GM12872 (cell line): ENCODE results near the gene ACYP1.

ENCODE experiments used
- CTCF ChIP-seq: IDR thresholded peaks from 3 replicates; pipeline ENCODE4 v1.5.1; 2011; ENCODE audit warnings: low read depth, mild to moderate bottlenecking, low read length, moderate library complexity; ENCODE audit not compliant: insufficient read depth

ACYP1 gene

DNA sequence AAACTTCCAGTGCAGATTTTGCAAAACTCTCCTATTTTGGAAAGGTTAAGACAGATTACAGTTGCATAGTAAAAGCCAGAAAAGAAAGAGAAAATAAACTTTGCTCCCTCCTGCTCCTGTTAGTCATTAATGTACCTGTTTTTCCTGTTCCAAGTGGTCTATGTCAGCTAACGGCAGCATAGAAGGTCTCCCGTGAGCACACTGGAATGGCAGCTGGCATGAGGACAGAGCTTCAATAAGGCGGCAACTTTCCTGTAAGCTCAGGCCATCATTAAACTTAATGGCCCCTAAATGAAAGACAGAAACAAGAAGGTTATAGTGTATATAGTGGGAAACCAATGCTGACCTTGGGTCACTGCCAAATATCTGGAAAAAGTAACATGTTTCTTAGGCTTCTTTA lies 45.1 kb downstream of the ACYP1 start:
- TF ChIP-seq CTCF, result no peak

DNA sequence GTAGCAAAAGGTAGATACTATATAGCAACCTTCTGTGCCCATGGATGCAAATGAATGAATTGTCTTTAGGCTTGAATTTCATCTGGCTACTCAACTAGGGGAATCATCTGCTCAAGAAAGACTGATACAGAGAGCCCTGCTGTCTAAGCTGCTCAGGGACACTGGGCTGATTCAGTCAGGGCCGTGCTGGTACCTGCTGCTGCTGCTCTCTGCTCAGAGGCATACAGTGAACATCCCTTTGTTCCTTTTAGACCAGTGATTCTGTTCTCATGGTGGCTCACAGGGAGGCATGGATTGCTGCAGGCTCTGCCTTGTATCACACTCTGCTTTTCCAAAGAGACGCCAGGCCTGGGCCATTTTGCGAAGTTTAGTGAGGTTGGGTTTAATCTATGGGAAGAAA lies 47.0 kb downstream of the ACYP1 start:
- TF ChIP-seq CTCF, result no peak

DNA sequence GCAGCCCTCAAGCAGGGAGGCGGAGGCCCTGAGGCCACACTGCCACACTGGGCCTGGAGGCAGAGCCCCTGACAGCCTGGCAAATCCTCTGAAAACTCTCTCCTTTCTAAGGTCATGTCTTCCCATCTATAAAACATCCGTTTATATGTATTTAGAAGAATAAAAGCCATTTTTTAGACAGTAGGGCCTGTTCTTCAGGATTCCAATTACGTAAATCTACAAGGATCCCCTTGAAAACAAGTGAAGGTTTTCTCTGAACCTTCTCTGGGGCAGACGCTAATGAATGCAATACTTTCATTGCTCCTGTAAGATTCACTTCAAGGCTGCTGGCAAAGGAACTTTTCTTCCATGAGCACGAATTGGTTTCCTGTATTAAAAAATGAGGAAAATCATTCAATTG lies 48.3 kb downstream of the ACYP1 start:
- no peak for TF ChIP-seq CTCF

DNA sequence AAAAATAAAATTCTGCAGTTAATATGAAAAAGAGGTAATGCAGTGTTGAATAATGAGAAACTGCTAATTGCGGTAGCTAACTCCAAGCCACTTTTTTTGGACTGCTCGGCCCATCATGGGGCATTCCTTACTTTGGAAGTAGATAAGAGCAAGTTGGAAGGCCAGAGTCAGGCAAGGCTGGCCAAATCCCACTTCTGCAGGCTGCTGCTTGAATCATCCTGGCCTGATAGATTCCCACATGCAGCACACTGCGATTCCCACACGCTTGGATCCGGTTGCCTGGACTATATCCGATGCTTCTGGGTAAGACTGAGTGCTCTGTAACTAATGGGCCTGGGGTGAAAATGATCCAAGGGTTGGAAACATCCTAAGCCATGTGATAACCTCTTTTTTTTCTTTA lies 50.5 kb downstream of the ACYP1 start:
- TF ChIP-seq CTCF, result no peak

DNA sequence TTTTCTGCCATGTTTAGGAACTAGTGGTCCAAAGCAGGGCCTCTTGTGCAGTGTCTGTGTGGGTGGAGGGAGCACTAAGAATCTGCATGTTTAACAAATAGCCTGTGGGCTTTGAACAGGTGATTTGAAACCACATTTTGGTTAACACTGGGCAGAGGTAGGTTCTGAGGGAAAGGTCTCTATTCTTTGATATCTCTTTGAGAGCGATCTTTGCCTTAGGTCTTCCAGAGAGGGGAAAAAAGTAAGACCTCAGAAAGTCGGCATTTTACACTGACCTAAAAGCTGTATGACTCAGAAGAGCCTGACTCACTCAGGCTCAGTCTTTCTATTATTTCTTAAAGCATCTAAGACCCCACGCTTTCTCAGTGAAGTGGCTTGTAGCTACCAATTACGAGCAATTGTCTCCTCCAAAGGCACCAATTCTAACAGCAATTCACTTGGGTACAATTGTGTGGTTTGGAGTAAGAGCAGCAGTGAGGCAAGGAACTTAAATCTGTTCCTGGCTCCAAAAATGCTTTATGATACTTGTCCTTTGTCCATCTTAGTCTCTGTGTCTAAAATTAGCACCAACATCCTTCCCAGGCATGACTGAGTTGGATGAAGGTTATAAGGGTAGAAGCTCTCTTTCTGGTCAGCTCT lies 52.3 kb downstream of the ACYP1 start:
- no peak for TF ChIP-seq CTCF

GRCh38 chr14:75010472-75011093 lies 53.2 kb downstream of the ACYP1 start:
- TF ChIP-seq CTCF, result no peak

DNA sequence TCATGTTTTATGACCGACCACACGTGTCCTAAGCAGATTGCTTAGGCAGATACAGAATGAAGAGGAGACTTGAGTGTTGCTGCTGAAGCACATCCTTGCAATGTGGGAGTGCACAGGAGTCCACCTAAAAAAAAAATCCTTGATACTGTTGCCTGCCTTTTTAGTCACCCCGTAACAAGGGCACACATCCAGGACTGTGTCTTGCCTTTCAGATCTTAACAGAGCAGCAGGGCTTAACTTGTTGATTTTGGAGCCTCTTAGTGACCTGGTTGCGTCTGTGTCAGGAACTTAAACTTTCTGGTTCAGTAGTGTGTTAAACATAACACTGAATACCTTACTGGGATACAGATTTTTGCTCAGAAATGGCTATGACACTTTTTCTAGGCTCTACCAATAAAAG lies 54.6 kb downstream of the ACYP1 start:
- no peak for TF ChIP-seq CTCF

DNA sequence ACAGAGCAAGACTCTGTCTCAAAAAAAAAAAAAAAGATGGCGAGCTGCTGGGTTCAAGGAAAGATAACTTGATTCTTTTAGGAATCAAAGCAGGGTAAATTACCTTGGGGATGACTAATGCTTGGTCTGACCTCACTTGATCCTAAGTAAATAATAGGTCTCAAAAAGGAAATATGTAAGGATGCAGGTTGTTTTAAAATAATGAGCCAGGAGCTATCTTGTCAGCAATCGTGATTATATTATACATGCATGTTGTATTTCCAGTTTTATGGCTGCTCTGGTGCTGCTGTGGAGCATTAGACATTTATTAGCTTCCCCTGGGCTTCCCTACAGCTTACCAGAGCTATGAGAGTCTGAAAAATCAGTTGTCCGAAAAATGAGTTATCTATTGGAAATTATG lies 58.5 kb downstream of the ACYP1 start:
- no peak for TF ChIP-seq CTCF
